CD4-positive, alpha-beta T cell (primary cell): ENCODE data around the gene ZNF580. TPM values are rescaled to one million over a fixed set of nuclear protein-coding genes. Genes with fewer than 3 reads are reported as not detected.

Source experiments
- ATAC-seq: fragments of 200-7000 bp; cut with Tn5 transposase; one replicate; pipeline ENCODE4 v1.10.0; 2022; ENCODE audit warnings: mild to moderate bottlenecking; ENCODE audit not compliant: poor library complexity
- CTCF ChIA-PET: fragments of 350-600 bp; sonication (Branson Sonifier 250); formaldehyde crosslinking; loops from one replicate; lab custom pipeline; 2021; ENCODE audit warnings: antibody characterized with exemption, inconsistent platforms; lab: Charles Lee
- POLR2A ChIA-PET: fragments of 350-600 bp; sonication (Branson Sonifier 250); formaldehyde crosslinking; loops from one replicate; lab custom pipeline; 2021; ENCODE audit warnings: antibody characterized with exemption, inconsistent platforms; lab: Charles Lee
- DNase-seq, 14 experiments: peaks; one replicate each; pipeline ENCODE4 v3.0.0-alpha.2; 2013 to 2020; ENCODE audit warnings: mixed read lengths in 2 of 14
- H3K27ac ChIP-seq, 2 donors: one replicate each; pipeline versions ENCODE4 v1.5.1 to v1.7.0; 2013; ENCODE audit warnings: low read length in 2 of 2, low read depth in 1 of 2, mild to moderate bottlenecking in 1 of 2
- H3K27me3 ChIP-seq, 2 experiments: 1 replicate in 1 of 2; 2 replicates in 1 of 2; pipeline versions ENCODE4 v1.6.1 to v1.7.0; 2013; ENCODE audit warnings: low read length in 2 of 2, control low read depth in 1 of 2, mild to moderate bottlenecking in 1 of 2, moderate library complexity in 1 of 2; ENCODE audit not compliant: insufficient read depth in 2 of 2, control insufficient read depth in 1 of 2
- H3K36me3 ChIP-seq: one replicate; pipeline ENCODE4 v1.6.1; 2013; ENCODE audit warnings: low read length, control low read depth; ENCODE audit not compliant: insufficient read depth
- H3K4me1 ChIP-seq: one replicate; pipeline ENCODE4 v1.6.1; 2013; ENCODE audit warnings: low read length, control low read depth; ENCODE audit not compliant: insufficient read depth
- H3K4me3 ChIP-seq: one replicate; pipeline ENCODE4 v1.5.1; 2013; ENCODE audit warnings: mild to moderate bottlenecking, low read length, moderate library complexity
- H3K9me3 ChIP-seq, 2 experiments: 1 replicate in 1 of 2; 2 replicates in 1 of 2; pipeline versions ENCODE4 v1.6.1 to v1.7.0; 2013; ENCODE audit warnings: low read length in 2 of 2, mild to moderate bottlenecking in 2 of 2, control low read depth in 1 of 2, moderate library complexity in 1 of 2; ENCODE audit not compliant: control insufficient read depth in 1 of 2, insufficient read depth in 1 of 2
- H3K27ac Mint-ChIP-seq: one replicate; pipeline ENCODE4 v1.8.0; 2020; ENCODE audit warnings: mixed read lengths
- H3K27me3 Mint-ChIP-seq: one replicate; pipeline ENCODE4 v1.8.0; 2021; ENCODE audit warnings: mixed read lengths
- H3K36me3 Mint-ChIP-seq: one replicate; pipeline ENCODE4 v1.8.0; 2021; ENCODE audit warnings: low read depth, mixed read lengths
- H3K4me1 Mint-ChIP-seq: one replicate; pipeline ENCODE4 v1.8.0; 2021; ENCODE audit warnings: low read depth, mixed read lengths
- H3K4me3 Mint-ChIP-seq: one replicate; pipeline ENCODE4 v1.8.0; 2020; ENCODE audit warnings: mild to moderate bottlenecking, mixed read lengths
- H3K9me3 Mint-ChIP-seq: one replicate; pipeline ENCODE4 v1.8.0; 2020; ENCODE audit warnings: mixed read lengths
- CTCF ChIP-seq: fragments of 200-600 bp; IDR thresholded peaks from one replicate; pipeline ENCODE4 v1.8.0; 2022; ENCODE audit warnings: antibody characterized with exemption, mild to moderate bottlenecking
- intact Hi-C, 2 experiments: fragments of 100-400 bp; cut with DNase I in 1 of 2; cut with micrococcal nuclease in 1 of 2; formaldehyde crosslinking; loops; one replicate each; pipeline versions ENCODE4 v1.15.1 to v1.9.0; 2023 to 2025; cut with DNase I, micrococcal nuclease
- total RNA-seq, 174 experiments: library from RNA in 2 of 174; stranded (reverse) in 2 of 174; gene quantifications; one replicate each; pipeline ENCODE4 v1.2.3 and lab custom pipeline; 2021 to 2026

ZNF580 gene
- total RNA-seq, 2 experiments from 2014 or later: 45.2 to 46.6 TPM

GRCh38 chr19:55626350-55626749 lies 14.5 kb upstream of the ZNF580 start:
- Histone ChIP-seq H3K9me3 (no peaks in the 10 kb centered on the region), H3K27ac (peak overlapping the region; percentile 63 to 64), H3K36me3 (peaks cover 5% of the 10 kb centered on the region), H3K27me3 (no peaks in the 10 kb centered on the region), H3K4me1 (peaks cover 45% of the 10 kb centered on the region), H3K4me3 (peak overlapping the region; percentile 17)
- ATAC-seq (peak; percentile 59), DNase-seq (peak in 11 of 14 experiments; percentile 36 to 93 (median 47))
- Mint-ChIP-seq H3K4me3 (peak overlapping the region; percentile 90), H3K36me3 (peaks cover 17% of the 10 kb centered on the region), H3K27me3 (no peaks in the 10 kb centered on the region), H3K9me3 (no peaks in the 10 kb centered on the region), H3K4me1 (peaks cover 39% of the 10 kb centered on the region), H3K27ac (peak overlapping the region; percentile 92)
- TF ChIP-seq CTCF: no peak
- ChIA-PET POLR2A (interaction anchor here (0.7 to 4.8 kb wide), 14 partner anchors 7 to 509 kb away, joined by 3 to 50 read pairs (median 8); partner anchors contain the start of genes FIZ1, PPP1R12C, U2AF2 and ZNF524), CTCF (interaction anchor here (1.0 to 5.4 kb wide), 6 partner anchors 13 to 122 kb away, joined by 3 to 60 read pairs (median 12); partner anchors contain the start of genes FIZ1 and ZNF865)
- intact Hi-C loops: no loop called here

- ChIA-PET POLR2A (interaction anchor here (1.0 to 3.6 kb wide), 14 partner anchors 7 to 379 kb away, joined by 3 to 46 read pairs (median 6); partner anchors contain the start of genes CCDC106, FIZ1, U2AF2 and ZNF524), CTCF (interaction anchor here (0.6 to 4.0 kb wide), 17 partner anchors 9 to 177 kb away, joined by 3 to 48 read pairs (median 9); partner anchors contain the start of genes CCDC106, FIZ1, ZNF524 and ZNF579)
- Mint-ChIP-seq H3K27ac (peak overlapping the region; percentile 55), H3K4me1 (peaks cover 45% of the 10 kb centered on the region), H3K9me3 (no peaks in the 10 kb centered on the region), H3K4me3 (peak overlapping the region; percentile 83), H3K27me3 (no peaks in the 10 kb centered on the region), H3K36me3 (peaks cover 25% of the 10 kb centered on the region)
- no peak overlapping the region for H3K27ac ChIP-seq
- H3K36me3 ChIP-seq: no peaks in the 10 kb centered on the region
- DNase-seq: peak; percentile 62 to 95 (median 87)
- H3K4me3 ChIP-seq: no peak overlapping the region
- peak; percentile 65 for TF ChIP-seq CTCF
- peak; percentile 43 for ATAC-seq
- no peaks in the 10 kb centered on the region for H3K27me3 ChIP-seq
- intact Hi-C loops: loop anchor here (1.0 to 10.0 kb wide), 7 partner anchors 8 to 490 kb away; partner anchors contain the start of genes PPP6R1 (in 2 of the 2) and UBE2S (in 1 of the 2)
- H3K4me1 ChIP-seq: peaks cover 49% of the 10 kb centered on the region
- H3K9me3 ChIP-seq: no peaks in the 10 kb centered on the region
Measured at GRCh38 chr19:55632463-55632834, 8.4 kb upstream of the ZNF580 start.

GRCh38 chr19:55633861-55634260 lies 6.9 kb upstream of the ZNF580 start:
- no peak for ATAC-seq

More at GRCh38 chr19:55633861-55634260, 6.9 kb upstream of the ZNF580 start:
- H3K4me1 ChIP-seq: peaks cover 59% of the 10 kb centered on the region
- Mint-ChIP-seq H3K4me1 (peaks cover 55% of the 10 kb centered on the region), H3K9me3 (no peaks in the 10 kb centered on the region), H3K27me3 (no peaks in the 10 kb centered on the region), H3K36me3 (peaks cover 32% of the 10 kb centered on the region), H3K27ac (no peak overlapping the region), H3K4me3 (peak overlapping the region; percentile 23)
- peaks cover 3% of the 10 kb centered on the region for H3K36me3 ChIP-seq
- DNase-seq: peak in 1 of 14 experiments; percentile 20
- H3K4me3 ChIP-seq: no peak overlapping the region
- no peak overlapping the region for H3K27ac ChIP-seq
- no peak for TF ChIP-seq CTCF
- CTCF ChIA-PET: interaction anchor here (0.5 to 4.0 kb wide), 6 partner anchors 12 to 176 kb away, joined by 3 to 48 read pairs (median 10); partner anchors contain the start of genes ZNF579 and ZNF865
- H3K27me3 ChIP-seq: no peaks in the 10 kb centered on the region
- intact Hi-C loops: loop anchor here (2.0 to 10.0 kb wide), 7 partner anchors 41 to 492 kb away; partner anchors contain the start of genes PPP6R1 (in 2 of the 2), EPN1 (in 1 of the 2), UBE2S (in 1 of the 2) and ZNF579 (in 1 of the 2)
- POLR2A ChIA-PET: interaction anchor here (1.3 to 3.6 kb wide), 8 partner anchors 9 to 516 kb away, joined by 3 to 46 read pairs (median 14); partner anchors contain the start of genes CCDC106, FIZ1, PPP1R12C and U2AF2
- H3K9me3 ChIP-seq: no peaks in the 10 kb centered on the region
